ENCODE measurements around the gene MYEOV. TPM values are rescaled to one million over a fixed set of nuclear protein-coding genes. Genes with fewer than 3 reads are reported as not detected.

MYEOV gene
- total RNA-seq, 1 donor from 2014 or later, result 0.87 TPM

DNA sequence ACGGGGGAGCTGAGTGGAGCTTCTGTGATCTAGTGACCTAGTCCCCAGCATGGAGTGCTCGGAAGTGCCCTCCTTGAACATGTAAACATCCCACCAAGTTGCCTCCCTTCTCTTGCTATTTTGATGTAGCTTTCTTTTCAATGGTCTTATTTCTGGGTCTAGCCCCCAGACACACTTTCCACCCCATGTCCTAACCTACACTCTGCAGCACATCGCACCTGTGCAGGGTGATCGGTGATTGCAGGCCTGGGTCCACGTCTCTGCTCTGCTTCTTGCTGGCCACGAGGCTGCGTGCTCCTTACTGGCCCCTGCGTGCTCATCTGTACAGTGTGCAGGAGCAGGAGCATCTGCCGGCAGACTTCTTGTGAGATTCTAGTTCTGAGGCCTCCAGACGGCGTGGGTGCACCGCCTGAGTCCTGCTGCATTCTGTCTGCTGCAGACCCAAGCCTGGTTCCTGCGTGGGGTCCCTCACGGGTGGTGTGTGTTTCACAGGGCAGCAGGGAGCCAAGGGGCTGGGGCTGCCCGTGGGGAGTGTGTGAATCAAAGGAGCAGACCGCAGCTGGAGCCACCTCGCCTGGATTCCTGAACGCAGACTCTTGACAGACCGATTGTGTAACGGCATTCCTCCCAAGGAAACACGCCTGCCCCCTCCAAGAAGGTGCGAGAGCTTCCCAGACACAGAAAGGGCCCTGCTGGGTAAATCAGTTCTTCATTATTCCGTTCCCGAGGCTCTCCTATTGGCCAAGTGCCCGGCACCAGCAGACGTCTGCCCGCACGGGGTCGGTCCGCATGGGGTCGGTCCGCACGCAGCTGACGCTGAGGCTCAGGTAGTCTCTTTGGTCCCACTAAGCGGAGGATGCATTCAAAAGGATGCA lies 44.4 kb upstream of the MYEOV start:
- no peak overlapping the region for H3K27ac Mint-ChIP-seq (ENCODE audit: unreplicated experiment)
- DNase-seq (ENCODE audit: low spot score), result peak; percentile 87
- H3K4me3 Mint-ChIP-seq (ENCODE audit: unreplicated experiment), result no peak overlapping the region

GRCh38 chr11:69250186-69251056 lies 43.5 kb upstream of the MYEOV start:
- no peaks in the 10 kb centered on the region for H3K36me3 Mint-ChIP-seq (ENCODE audit: low read depth)
- peaks cover 10% of the 10 kb centered on the region for H3K9me3 Mint-ChIP-seq (ENCODE audit: low read depth)
- DNase-seq (ENCODE audit: low spot score), result peak; percentile 50
- TF ChIP-seq, protein P1, sequence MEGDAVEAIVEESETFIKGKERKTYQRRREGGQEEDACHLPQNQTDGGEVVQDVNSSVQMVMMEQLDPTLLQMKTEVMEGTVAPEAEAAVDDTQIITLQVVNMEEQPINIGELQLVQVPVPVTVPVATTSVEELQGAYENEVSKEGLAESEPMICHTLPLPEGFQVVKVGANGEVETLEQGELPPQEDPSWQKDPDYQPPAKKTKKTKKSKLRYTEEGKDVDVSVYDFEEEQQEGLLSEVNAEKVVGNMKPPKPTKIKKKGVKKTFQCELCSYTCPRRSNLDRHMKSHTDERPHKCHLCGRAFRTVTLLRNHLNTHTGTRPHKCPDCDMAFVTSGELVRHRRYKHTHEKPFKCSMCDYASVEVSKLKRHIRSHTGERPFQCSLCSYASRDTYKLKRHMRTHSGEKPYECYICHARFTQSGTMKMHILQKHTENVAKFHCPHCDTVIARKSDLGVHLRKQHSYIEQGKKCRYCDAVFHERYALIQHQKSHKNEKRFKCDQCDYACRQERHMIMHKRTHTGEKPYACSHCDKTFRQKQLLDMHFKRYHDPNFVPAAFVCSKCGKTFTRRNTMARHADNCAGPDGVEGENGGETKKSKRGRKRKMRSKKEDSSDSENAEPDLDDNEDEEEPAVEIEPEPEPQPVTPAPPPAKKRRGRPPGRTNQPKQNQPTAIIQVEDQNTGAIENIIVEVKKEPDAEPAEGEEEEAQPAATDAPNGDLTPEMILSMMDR (IDR thresholded peaks at IDR 0.05), result no peak
- no peak overlapping the region for H3K27ac Mint-ChIP-seq (ENCODE audit: unreplicated experiment)
- H3K4me3 Mint-ChIP-seq (ENCODE audit: unreplicated experiment), result no peak overlapping the region
- peaks cover 21% of the 10 kb centered on the region for H3K27me3 Mint-ChIP-seq (ENCODE audit: low read depth)
- H3K4me1 Mint-ChIP-seq (ENCODE audit: low read depth), result peaks cover 7% of the 10 kb centered on the region

More for the DNA sequence above, 44.4 kb upstream of the MYEOV start:
- peaks cover 24% of the 10 kb centered on the region for H3K27me3 Mint-ChIP-seq (ENCODE audit: low read depth)
- peaks cover 2% of the 10 kb centered on the region for H3K36me3 Mint-ChIP-seq (ENCODE audit: low read depth)
- H3K4me1 Mint-ChIP-seq (ENCODE audit: low read depth), result peaks cover 7% of the 10 kb centered on the region
- TF ChIP-seq, protein P1 (IDR thresholded peaks at IDR 0.05), result no peak
- H3K9me3 Mint-ChIP-seq (ENCODE audit: low read depth), result peaks cover 10% of the 10 kb centered on the region

GRCh38 chr11:69251057-69251393 lies 42.9 kb upstream of the MYEOV start:
- Mint-ChIP-seq H3K9me3 (ENCODE audit: low read depth) (peaks cover 10% of the 10 kb centered on the region), H3K27ac (ENCODE audit: unreplicated experiment) (no peak overlapping the region), H3K4me3 (ENCODE audit: unreplicated experiment) (no peak overlapping the region), H3K27me3 (ENCODE audit: low read depth) (peaks cover 22% of the 10 kb centered on the region), H3K4me1 (ENCODE audit: low read depth) (peaks cover 7% of the 10 kb centered on the region), H3K36me3 (ENCODE audit: low read depth) (peaks cover 1% of the 10 kb centered on the region)
- TF ChIP-seq, protein P1 (IDR thresholded peaks at IDR 0.05), result no peak
- no peak for DNase-seq (ENCODE audit: low spot score)

DNA sequence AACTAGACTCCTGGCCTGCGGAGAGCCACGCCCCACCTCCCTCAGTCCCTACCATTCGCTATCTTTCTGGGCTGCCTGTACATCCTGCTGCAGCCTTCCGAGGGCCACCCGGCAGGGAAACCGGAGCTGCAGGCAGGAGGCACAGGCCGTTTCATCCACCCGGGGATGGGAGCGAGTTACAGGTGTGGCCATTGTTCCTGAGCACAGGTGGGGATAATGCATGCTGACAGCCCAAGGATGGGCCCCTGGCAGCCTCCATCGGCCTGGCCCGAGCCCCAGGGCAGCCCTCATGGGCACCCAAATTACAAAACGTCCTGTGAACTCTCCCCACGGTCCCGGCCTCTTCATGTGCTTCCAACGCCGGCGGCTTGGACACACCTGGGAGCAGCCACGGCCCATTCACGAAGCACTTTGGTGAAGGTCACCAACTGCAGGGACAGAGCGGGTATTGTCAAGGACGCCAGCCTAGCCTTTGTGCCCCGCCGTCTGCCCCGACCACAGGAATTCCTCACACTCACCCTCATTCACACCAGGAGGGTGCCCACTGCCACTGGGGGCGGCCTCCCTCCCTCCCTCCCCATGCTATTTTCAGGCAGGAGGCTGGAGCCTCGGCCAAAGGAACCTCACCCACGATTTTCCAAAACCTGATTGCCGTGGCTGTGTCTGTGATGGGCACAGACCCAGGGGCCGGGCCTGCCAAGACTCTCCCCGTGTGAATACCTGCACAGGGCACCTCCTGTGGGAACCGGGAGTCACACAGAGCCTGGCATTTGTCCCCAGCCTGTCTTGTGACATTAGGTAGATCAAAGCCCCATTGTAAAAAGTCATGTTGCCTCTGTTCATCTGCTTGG lies 42.1 kb upstream of the MYEOV start:
- Mint-ChIP-seq H3K4me3 (ENCODE audit: unreplicated experiment) (no peak overlapping the region), H3K27me3 (ENCODE audit: low read depth) (peaks cover 22% of the 10 kb centered on the region), H3K4me1 (ENCODE audit: low read depth) (peaks cover 7% of the 10 kb centered on the region), H3K36me3 (ENCODE audit: low read depth) (peaks cover 2% of the 10 kb centered on the region), H3K9me3 (ENCODE audit: low read depth) (peaks cover 10% of the 10 kb centered on the region), H3K27ac (ENCODE audit: unreplicated experiment) (no peak overlapping the region)
- DNase-seq (ENCODE audit: low spot score), result no peak
- TF ChIP-seq, protein P1 (IDR thresholded peaks at IDR 0.05), result no peak
